ENCODE data around the gene ZP4. TPM values are rescaled to one million over a fixed set of nuclear protein-coding genes. Genes with fewer than 3 reads are reported as not detected.

ZP4 gene
- total RNA-seq, 4 donors from 2014 or later, result not detected

DNA sequence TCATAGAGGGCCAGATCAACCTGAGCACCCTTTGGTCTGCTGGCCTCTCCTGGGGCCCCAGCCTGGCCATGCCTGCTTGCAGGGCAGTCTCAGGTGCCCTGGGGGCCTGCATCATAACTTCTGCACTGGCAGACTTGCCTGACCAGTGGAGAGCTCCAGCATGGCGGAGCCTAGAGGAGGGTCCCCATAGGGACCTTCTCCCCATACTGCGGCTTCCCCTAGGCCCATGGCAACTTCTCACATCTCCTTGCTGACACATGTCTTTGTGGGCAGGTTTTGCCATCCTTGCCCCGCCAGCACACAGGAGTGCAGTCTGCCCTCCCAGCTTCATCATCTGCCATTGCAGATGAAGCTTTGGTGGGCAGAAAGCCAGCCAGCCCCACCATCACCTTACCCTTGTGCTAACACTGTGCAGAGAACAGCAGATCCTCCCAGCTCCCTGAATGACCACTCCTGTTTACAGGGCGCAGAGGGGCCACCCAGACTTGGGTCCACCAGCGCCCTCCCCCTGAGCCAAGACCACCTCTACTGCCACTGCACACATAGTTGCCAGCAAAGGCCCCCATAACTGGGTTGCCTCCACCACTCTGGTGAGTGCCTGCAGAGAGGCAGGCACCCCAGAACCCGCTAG, 51.7 kb downstream of the ZP4 start:
- intact Hi-C loops (cut with DNase I; ENCODE audit: low total_unique reads), result no loop called here
- H3K9me3 ChIP-seq, result no peaks in the 10 kb centered on the region
- H3K36me3 ChIP-seq, result no peaks in the 10 kb centered on the region
- in situ Hi-C loops (cut with MboI; ENCODE audit: low pct_ligation_motif_present in 1 of 4, low pct_unique_long_range_greater_than_20kb in 1 of 4, low sequenced_read_pairs in 3 of 4), result no loop called here
- no peak for TF ChIP-seq POLR2A (IDR thresholded peaks at IDR 0.05)
- 89% methylated on average over 5 of the region's 6 CpGs; no CpG with 5 or more reads in 1 of the 2 donors for WGBS, 2 donors (ENCODE audit: low coverage in 1 of 2)
- no peak overlapping the region for H3K4me3 ChIP-seq
- H3K27me3 ChIP-seq, result no peaks in the 10 kb centered on the region
- H3K4me1 ChIP-seq, result no peaks in the 10 kb centered on the region
- H3K27ac ChIP-seq, result no peak overlapping the region
- no peak for DNase-seq

DNA sequence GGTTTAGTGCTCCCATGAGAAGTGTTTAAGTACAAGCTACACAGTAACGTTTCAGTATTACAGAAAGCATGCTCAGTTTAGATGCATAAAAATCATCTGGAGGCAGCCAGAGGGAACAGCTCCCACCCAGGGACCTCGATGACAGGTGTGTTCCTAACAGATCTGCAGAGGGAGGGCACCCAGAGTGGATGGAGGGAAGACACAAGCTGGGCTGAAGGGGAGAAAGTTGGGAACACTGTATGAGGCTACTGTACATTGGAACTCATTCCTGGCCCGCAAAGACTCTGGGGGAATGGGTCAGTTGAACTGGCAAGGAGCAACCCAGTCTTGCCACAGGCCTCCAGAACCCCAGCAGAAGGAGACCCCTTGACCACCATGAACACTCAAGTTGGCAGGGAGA, 52.4 kb downstream of the ZP4 start:
- H3K4me1 ChIP-seq, result no peaks in the 10 kb centered on the region
- H3K4me3 ChIP-seq, result no peak overlapping the region
- WGBS, 2 donors (ENCODE audit: low coverage in 1 of 2), result 26 to 64% methylated on average over 3 of the region's 3 CpGs
- DNase-seq, result no peak
- H3K36me3 ChIP-seq, result no peaks in the 10 kb centered on the region
- no peaks in the 10 kb centered on the region for H3K27me3 ChIP-seq
- in situ Hi-C loops (cut with MboI; ENCODE audit: low pct_ligation_motif_present in 1 of 4, low pct_unique_long_range_greater_than_20kb in 1 of 4, low sequenced_read_pairs in 3 of 4) (no loop called here), intact Hi-C loops (cut with DNase I; ENCODE audit: low total_unique reads) (no loop called here)
- no peak overlapping the region for H3K27ac ChIP-seq
- no peaks in the 10 kb centered on the region for H3K9me3 ChIP-seq
- TF ChIP-seq EP300 (IDR thresholded peaks at IDR 0.05; ENCODE audit: low read depth), result no peak
- TF ChIP-seq, protein P1, sequence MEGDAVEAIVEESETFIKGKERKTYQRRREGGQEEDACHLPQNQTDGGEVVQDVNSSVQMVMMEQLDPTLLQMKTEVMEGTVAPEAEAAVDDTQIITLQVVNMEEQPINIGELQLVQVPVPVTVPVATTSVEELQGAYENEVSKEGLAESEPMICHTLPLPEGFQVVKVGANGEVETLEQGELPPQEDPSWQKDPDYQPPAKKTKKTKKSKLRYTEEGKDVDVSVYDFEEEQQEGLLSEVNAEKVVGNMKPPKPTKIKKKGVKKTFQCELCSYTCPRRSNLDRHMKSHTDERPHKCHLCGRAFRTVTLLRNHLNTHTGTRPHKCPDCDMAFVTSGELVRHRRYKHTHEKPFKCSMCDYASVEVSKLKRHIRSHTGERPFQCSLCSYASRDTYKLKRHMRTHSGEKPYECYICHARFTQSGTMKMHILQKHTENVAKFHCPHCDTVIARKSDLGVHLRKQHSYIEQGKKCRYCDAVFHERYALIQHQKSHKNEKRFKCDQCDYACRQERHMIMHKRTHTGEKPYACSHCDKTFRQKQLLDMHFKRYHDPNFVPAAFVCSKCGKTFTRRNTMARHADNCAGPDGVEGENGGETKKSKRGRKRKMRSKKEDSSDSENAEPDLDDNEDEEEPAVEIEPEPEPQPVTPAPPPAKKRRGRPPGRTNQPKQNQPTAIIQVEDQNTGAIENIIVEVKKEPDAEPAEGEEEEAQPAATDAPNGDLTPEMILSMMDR (IDR thresholded peaks at IDR 0.05), result no peak
- no peak for TF ChIP-seq POLR2AphosphoS5 (IDR thresholded peaks at IDR 0.05)
- TF ChIP-seq POLR2A (IDR thresholded peaks at IDR 0.05), result no peak

DNA sequence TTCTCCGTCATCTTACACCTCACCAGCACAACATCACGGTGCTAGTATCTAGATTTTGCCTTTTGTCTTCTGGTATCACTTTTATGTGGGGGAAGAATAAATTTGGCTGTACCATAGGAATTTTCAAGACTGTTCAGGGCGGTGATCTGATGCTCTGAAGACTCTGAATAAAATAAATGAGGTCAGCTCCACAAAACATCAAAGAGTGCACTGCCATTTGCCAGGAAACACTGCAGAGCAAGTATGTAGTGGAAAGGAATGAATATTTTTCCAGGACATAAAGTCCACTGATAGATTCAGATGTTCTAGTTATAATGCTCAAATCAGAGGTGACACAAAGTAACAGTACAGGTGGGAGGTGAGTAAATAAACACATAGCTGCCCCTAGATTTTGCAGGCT, 56.3 kb downstream of the ZP4 start:
- WGBS, 2 donors (ENCODE audit: low coverage in 1 of 2), result 73 to 89% methylated on average over 3 of the region's 3 CpGs
- no peaks in the 10 kb centered on the region for H3K36me3 ChIP-seq
- TF ChIP-seq POLR2A (IDR thresholded peaks at IDR 0.05), result no peak
- TF ChIP-seq EP300 (IDR thresholded peaks at IDR 0.05; ENCODE audit: low read depth), result no peak
- TF ChIP-seq, protein P1 (IDR thresholded peaks at IDR 0.05), result no peak
- TF ChIP-seq POLR2AphosphoS5 (IDR thresholded peaks at IDR 0.05), result no peak
- H3K27me3 ChIP-seq, result no peaks in the 10 kb centered on the region
- no peak overlapping the region for H3K4me3 ChIP-seq
- no peaks in the 10 kb centered on the region for H3K9me3 ChIP-seq
- no peaks in the 10 kb centered on the region for H3K4me1 ChIP-seq
- no peak overlapping the region for H3K27ac ChIP-seq
- no peak for DNase-seq
- intact Hi-C loops (cut with DNase I; ENCODE audit: low total_unique reads) (no loop called here), in situ Hi-C loops (cut with MboI; ENCODE audit: low pct_ligation_motif_present in 1 of 4, low pct_unique_long_range_greater_than_20kb in 1 of 4, low sequenced_read_pairs in 3 of 4) (no loop called here)

DNA sequence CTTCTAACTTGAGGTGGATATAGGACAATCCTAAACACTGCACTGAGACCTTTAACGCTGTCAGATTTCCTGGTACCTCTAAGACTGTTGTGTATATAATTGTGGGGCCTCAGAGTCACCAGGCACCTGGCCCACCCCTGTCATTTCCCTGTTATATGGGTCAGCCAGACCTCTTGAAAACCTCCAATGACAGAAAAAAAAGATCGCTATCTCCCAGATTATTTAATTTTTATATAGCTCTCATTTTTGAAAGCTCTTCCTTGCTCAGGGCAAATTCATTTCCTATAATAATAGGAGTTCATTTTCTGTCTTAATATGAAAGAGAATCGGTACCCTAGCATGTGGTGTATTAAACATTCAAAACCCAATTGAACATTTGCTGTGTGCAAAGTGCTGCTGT, 56.7 kb downstream of the ZP4 start:
- Histone ChIP-seq H3K9me3 (no peaks in the 10 kb centered on the region), H3K36me3 (no peaks in the 10 kb centered on the region), H3K4me1 (no peaks in the 10 kb centered on the region), H3K4me3 (no peak overlapping the region), H3K27me3 (no peaks in the 10 kb centered on the region), H3K27ac (no peak overlapping the region)
- TF ChIP-seq EP300 (IDR thresholded peaks at IDR 0.05; ENCODE audit: low read depth) (no peak), POLR2A (IDR thresholded peaks at IDR 0.05) (no peak), POLR2AphosphoS5 (IDR thresholded peaks at IDR 0.05) (no peak)
- TF ChIP-seq, protein P1 (IDR thresholded peaks at IDR 0.05), result no peak
- in situ Hi-C loops (cut with MboI; ENCODE audit: low pct_ligation_motif_present in 1 of 4, low pct_unique_long_range_greater_than_20kb in 1 of 4, low sequenced_read_pairs in 3 of 4), result no loop called here
- 61 to 75% methylated on average over 3 of the region's 3 CpGs for WGBS, 2 donors (ENCODE audit: low coverage in 1 of 2)
- intact Hi-C loops (cut with DNase I; ENCODE audit: low total_unique reads), result no loop called here
- no peak for DNase-seq

DNA sequence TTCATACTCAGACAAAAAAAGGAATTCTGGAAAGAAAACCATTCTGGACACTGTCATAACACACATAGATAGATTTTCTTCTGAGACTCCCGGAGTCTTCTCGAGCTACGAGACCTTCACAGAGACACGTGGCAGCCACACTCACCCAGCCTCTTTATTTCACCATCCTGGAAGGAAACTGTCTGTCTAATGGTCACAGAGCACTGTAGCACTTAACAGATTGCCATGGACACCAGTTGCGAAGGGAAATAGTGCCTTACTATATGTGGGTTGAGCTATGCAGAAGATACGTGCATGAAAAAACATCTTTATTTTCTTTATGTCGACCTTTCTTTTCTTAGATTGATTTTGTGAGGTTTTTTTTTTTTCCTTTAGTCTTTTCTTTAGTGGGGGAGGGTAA, 57.9 kb downstream of the ZP4 start:
- H3K27me3 ChIP-seq, result no peaks in the 10 kb centered on the region
- DNase-seq, result no peak
- no peak overlapping the region for H3K4me3 ChIP-seq
- H3K36me3 ChIP-seq, result no peaks in the 10 kb centered on the region
- no peaks in the 10 kb centered on the region for H3K4me1 ChIP-seq
- in situ Hi-C loops (cut with MboI; ENCODE audit: low pct_ligation_motif_present in 1 of 4, low pct_unique_long_range_greater_than_20kb in 1 of 4, low sequenced_read_pairs in 3 of 4) (no loop called here), intact Hi-C loops (cut with DNase I; ENCODE audit: low total_unique reads) (no loop called here)
- WGBS, 2 donors (ENCODE audit: low coverage in 1 of 2), result 77 to 78% methylated on average over 7 of the region's 7 CpGs
- TF ChIP-seq EP300 (IDR thresholded peaks at IDR 0.05; ENCODE audit: low read depth), result no peak
- no peak overlapping the region for H3K27ac ChIP-seq
- no peaks in the 10 kb centered on the region for H3K9me3 ChIP-seq
